ENCODE measurements around the gene RPL32.

The RPL32 gene

DNA sequence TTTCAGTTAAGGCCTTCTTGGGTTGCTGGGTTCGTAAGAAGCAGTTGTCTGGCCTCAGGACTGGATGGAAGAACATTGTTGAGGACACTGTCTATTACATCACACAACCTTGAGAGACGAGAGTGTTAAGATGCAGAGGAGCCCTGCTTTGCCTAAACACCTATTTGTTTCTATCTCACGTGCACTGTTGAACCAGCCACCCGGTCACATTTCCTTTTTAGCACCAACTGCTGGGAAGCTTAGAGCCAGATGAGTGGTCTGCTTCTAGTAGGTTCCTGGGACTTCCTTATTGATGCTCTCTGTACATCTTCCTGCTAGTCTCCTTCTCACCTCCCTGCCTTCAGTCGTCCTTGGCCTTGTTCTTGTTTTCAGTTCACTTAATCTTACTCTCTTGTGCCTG lies 22.6 kb downstream of the RPL32 start:
- no peak for TF ChIP-seq JUND (IDR thresholded peaks at IDR 0.05; ENCODE audit: low read depth)
- in situ Hi-C loops (cut with HindIII; ENCODE audit: low pct_unique_long_range_greater_than_20kb, low sequenced_read_pairs) = no loop called here
- no peak for DNase-seq (ENCODE audit: low read depth in 1 of 2, low spot score in 1 of 2)

- no peak for TF ChIP-seq JUND (IDR thresholded peaks at IDR 0.05; ENCODE audit: low read depth)
- no peak for DNase-seq (ENCODE audit: low read depth in 1 of 2, low spot score in 1 of 2)
- in situ Hi-C loops (cut with HindIII; ENCODE audit: low pct_unique_long_range_greater_than_20kb, low sequenced_read_pairs) = no loop called here
Observed at GRCh38 chr3:12818273-12818672, 23.1 kb downstream of the RPL32 start.

- DNase-seq (ENCODE audit: low read depth in 1 of 2, low spot score in 1 of 2) = no peak
- no peak for TF ChIP-seq JUND (IDR thresholded peaks at IDR 0.05; ENCODE audit: low read depth)
- in situ Hi-C loops (cut with HindIII; ENCODE audit: low pct_unique_long_range_greater_than_20kb, low sequenced_read_pairs) = no loop called here
Observed at GRCh38 chr3:12817343-12817710, 24.0 kb downstream of the RPL32 start.

DNA sequence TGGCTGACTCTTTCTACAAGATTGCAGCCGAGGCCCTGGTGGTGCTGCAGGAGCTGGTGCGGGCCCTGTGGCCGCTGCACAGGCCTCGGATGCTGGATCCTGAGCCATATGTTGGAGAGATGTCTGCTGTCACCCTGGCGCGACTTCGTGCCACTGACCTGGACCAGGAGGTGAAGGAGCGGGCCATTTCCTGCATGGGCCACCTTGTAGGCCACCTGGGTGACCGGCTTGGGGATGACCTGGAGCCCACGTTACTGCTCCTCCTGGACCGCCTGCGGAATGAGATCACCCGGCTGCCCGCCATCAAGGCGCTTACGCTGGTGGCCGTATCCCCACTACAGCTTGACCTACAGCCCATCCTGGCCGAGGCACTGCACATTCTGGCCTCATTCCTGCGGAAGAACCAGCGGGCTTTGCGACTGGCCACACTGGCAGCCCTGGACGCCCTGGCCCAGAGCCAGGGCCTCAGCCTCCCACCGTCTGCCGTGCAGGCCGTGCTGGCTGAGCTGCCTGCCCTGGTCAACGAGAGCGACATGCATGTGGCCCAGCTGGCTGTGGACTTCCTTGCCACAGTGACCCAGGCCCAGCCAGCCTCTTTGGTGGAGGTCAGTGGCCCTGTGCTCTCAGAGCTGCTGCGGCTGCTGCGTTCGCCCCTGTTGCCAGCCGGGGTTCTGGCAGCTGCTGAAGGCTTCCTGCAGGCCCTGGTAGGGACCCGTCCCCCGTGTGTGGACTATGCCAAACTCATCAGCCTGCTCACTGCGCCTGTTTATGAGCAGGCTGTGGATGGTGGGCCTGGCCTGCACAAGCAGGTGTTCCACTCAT lies 24.6 kb downstream of the RPL32 start:
- no peak for DNase-seq (ENCODE audit: low read depth in 1 of 2, low spot score in 1 of 2)
- TF ChIP-seq JUND (IDR thresholded peaks at IDR 0.05; ENCODE audit: low read depth) = no peak
- in situ Hi-C loops (cut with HindIII; ENCODE audit: low pct_unique_long_range_greater_than_20kb, low sequenced_read_pairs) = no loop called here

DNA sequence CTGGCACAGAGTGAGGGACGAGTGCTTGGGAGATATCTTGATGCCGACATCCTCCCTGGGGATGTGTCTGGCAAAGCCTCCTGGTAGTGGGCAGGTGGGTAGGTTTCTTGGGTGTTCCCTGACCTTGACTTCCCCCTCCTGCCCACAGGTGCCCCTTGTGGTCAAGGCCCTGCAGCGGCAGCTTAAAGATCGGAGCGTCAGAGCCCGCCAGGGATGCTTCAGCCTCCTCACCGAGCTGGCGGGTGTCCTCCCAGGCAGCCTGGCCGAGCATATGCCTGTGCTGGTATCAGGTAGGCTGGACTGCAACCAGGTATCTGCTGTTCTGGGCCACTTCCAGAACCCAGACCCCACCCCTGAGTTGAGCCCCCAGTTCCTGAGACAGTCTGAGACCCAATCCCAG lies 25.6 kb downstream of the RPL32 start:
- TF ChIP-seq JUND (IDR thresholded peaks at IDR 0.05; ENCODE audit: low read depth) = no peak
- in situ Hi-C loops (cut with HindIII; ENCODE audit: low pct_unique_long_range_greater_than_20kb, low sequenced_read_pairs) = no loop called here
- no peak for DNase-seq (ENCODE audit: low read depth in 1 of 2, low spot score in 1 of 2)

GRCh38 chr3:12815078-12815477 lies 26.3 kb downstream of the RPL32 start:
- DNase-seq (ENCODE audit: low read depth in 1 of 2, low spot score in 1 of 2) = no peak
- in situ Hi-C loops (cut with HindIII; ENCODE audit: low pct_unique_long_range_greater_than_20kb, low sequenced_read_pairs) = no loop called here
- TF ChIP-seq JUND (IDR thresholded peaks at IDR 0.05; ENCODE audit: low read depth) = no peak

- DNase-seq (ENCODE audit: low read depth in 1 of 2, low spot score in 1 of 2) = no peak
- TF ChIP-seq JUND (IDR thresholded peaks at IDR 0.05; ENCODE audit: low read depth) = no peak
- in situ Hi-C loops (cut with HindIII; ENCODE audit: low pct_unique_long_range_greater_than_20kb, low sequenced_read_pairs) = no loop called here
Observed at GRCh38 chr3:12813967-12814366, 27.4 kb downstream of the RPL32 start.

GRCh38 chr3:12812812-12813211 lies 28.6 kb downstream of the RPL32 start:
- DNase-seq (ENCODE audit: low read depth in 1 of 2, low spot score in 1 of 2) = no peak
- no peak for TF ChIP-seq JUND (IDR thresholded peaks at IDR 0.05; ENCODE audit: low read depth)
- in situ Hi-C loops (cut with HindIII; ENCODE audit: low pct_unique_long_range_greater_than_20kb, low sequenced_read_pairs) = no loop called here

- in situ Hi-C loops (cut with HindIII; ENCODE audit: low pct_unique_long_range_greater_than_20kb, low sequenced_read_pairs) = no loop called here
- no peak for TF ChIP-seq JUND (IDR thresholded peaks at IDR 0.05; ENCODE audit: low read depth)
- no peak for DNase-seq (ENCODE audit: low read depth in 1 of 2, low spot score in 1 of 2)
Observed at GRCh38 chr3:12810961-12811360, 30.4 kb downstream of the RPL32 start.

DNA sequence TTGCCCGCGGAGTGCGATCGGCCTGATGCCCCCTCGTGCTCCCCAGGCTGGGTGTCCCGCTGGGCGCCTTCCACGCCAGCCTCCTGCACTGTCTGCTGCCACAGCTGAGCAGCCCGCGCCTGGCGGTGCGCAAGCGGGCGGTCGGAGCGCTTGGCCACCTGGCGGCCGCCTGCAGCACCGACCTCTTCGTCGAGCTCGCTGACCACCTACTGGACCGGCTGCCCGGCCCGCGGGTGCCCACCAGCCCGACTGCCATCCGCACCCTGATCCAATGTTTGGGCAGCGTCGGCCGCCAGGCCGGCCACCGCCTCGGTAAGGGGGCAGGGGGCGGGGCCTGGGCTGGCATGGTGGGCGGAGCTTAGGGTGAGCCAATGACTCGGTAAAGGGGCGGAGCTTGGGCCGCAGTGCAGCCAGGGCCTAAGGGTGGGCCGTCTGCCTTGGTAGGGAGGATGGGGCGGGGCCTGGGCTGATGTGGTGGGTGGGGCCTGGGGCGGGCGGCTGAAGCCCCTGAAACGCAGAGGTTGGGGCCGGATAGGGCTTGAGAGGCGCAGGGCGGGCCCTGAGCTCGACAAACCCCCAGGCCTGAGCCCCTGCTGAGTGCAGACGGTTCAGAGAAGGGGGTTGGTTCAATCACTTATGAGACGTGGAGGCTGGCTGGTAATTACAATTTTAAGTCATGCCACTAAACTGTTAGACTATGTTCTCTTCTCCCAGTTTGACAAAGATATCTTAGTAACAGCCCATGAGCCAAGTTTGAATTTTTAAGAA lies 31.2 kb downstream of the RPL32 start:
- DNase-seq (ENCODE audit: low read depth in 1 of 2, low spot score in 1 of 2) = peak; percentile 94 to 96
- in situ Hi-C loops (cut with HindIII; ENCODE audit: low pct_unique_long_range_greater_than_20kb, low sequenced_read_pairs) = no loop called here
- TF ChIP-seq JUND (IDR thresholded peaks at IDR 0.05; ENCODE audit: low read depth) = no peak

DNA sequence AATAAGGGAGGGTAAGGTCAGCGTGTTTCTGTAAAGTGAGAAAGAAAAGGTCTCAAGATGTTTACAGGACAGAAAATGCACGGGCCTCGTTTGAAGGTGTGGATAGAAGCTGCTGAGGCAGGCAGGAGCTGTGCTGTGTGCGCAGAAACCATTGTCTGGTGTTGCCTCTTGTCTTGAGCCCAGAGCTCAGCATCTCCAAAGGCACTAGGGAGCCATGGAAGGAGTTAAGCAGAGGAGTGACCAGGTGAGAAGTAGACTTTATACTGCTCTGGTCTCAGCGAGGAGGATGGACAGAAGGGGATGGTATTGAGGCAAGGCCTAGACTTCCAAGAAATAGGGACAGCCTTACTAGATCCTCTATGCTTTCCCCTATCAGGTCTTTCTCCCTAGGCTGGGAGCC lies 31.9 kb downstream of the RPL32 start:
- DNase-seq (ENCODE audit: low read depth in 1 of 2, low spot score in 1 of 2) = no peak
- in situ Hi-C loops (cut with HindIII; ENCODE audit: low pct_unique_long_range_greater_than_20kb, low sequenced_read_pairs) = no loop called here

GRCh38 chr3:12809001-12809400 lies 32.4 kb downstream of the RPL32 start:
- TF ChIP-seq JUND (IDR thresholded peaks at IDR 0.05; ENCODE audit: low read depth) = no peak
- in situ Hi-C loops (cut with HindIII; ENCODE audit: low pct_unique_long_range_greater_than_20kb, low sequenced_read_pairs) = no loop called here
- no peak for DNase-seq (ENCODE audit: low read depth in 1 of 2, low spot score in 1 of 2)

More for the DNA sequence above, 31.9 kb downstream of the RPL32 start:
- no peak for TF ChIP-seq JUND (IDR thresholded peaks at IDR 0.05; ENCODE audit: low read depth)

DNA sequence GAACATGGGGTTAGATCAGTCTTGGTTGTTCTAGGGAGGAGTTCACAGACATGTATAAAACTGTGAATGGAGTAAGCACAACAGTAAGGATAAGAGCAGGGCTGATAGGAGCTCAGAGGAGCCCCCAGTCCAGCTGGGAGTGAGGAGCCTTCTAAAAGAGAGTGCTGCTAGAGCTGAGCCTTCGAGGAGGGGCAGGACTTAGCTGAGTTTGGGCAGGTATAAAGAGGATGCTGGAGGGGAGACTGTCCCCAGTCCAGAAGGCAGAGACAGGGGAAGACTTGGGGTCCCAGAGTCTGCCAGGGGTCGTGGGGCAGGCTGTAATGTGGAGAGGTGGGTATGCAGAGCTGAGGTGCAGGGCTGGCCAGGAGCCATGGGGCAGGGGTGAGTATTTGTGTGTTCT lies 32.8 kb downstream of the RPL32 start:
- no peak for TF ChIP-seq JUND (IDR thresholded peaks at IDR 0.05; ENCODE audit: low read depth)
- in situ Hi-C loops (cut with HindIII; ENCODE audit: low pct_unique_long_range_greater_than_20kb, low sequenced_read_pairs) = no loop called here
- no peak for DNase-seq (ENCODE audit: low read depth in 1 of 2, low spot score in 1 of 2)

All from T47D (cell line).